Smooth muscle cell of the umbilical artery (primary cell): ENCODE data around the gene ZNF736. TPM values are rescaled to one million over a fixed set of nuclear protein-coding genes. Genes with fewer than 3 reads are reported as not detected.

ENCODE experiments used
- total RNA-seq: library from RNA; depleted of rRNA; stranded (reverse); fragments of >200 nt; gene quantifications from 2 replicates; pipeline ENCODE4 v1.2.3, GENCODE V29; 2014

ZNF736 gene
- total RNA-seq: 10.4 and 10.5 TPM in 2 replicates

GRCh38 chr7:64313740-64314491 lies at the start of gene ZNF736:
ZNF736 (plus strand) TSS chr7:64313961; CDS start chr7:64314151, 190 bp downstream.

Other genes with a start within 250 kb of the ZNF736 start
- not detected in 2 replicates for gene ZNF735, start 106.8 kb upstream of the ZNF736 start, total RNA-seq
- not detected in 2 replicates for gene ZNF679, start 85.5 kb upstream of the ZNF736 start, total RNA-seq
- 9.8 and 15.5 TPM in 2 replicates for gene ZNF680, start 249.1 kb downstream of the ZNF736 start, total RNA-seq